GM23338 (cell line): ENCODE measurements around the gene RENBP.

ENCODE experiments used
- CTCF ChIP-seq, 2 experiments: fragments of 200-600 bp in 1 of 2; sonication (generic) in 1 of 2; conservative IDR thresholded peaks; 2 replicates each; pipeline versions ENCODE4 v1.5.1 to v1.6.1; 2016 to 2017; ENCODE audit warnings: antibody characterized with exemption in 2 of 2, low read depth in 2 of 2, mild to moderate bottlenecking in 2 of 2, moderate library complexity in 1 of 2
- ETS1 ChIP-seq: IDR thresholded peaks from 2 replicates; pipeline ENCODE4 v1.6.1; 2016; ENCODE audit warnings: antibody characterized with exemption
- EZH2phosphoT487 ChIP-seq: fragments of 200-600 bp; sonication (generic); IDR thresholded peaks from one replicate; pipeline ENCODE4 v1.8.1; 2018; ENCODE audit warnings: antibody characterized with exemption; ENCODE audit not compliant: unreplicated experiment
- JUNB ChIP-seq: IDR thresholded peaks from one replicate; pipeline ENCODE4 v1.6.1; 2016; ENCODE audit warnings: antibody characterized with exemption; ENCODE audit not compliant: unreplicated experiment
- POLR2AphosphoS5 ChIP-seq: IDR thresholded peaks from 2 replicates; pipeline ENCODE4 v1.6.1; 2016; ENCODE audit warnings: antibody characterized with exemption, low read depth
- ZNF114 ChIP-seq: fragments of 250-450 bp; sonication (Bioruptor Pico); IDR thresholded peaks from 2 replicates; pipeline ENCODE4 v1.5.0; 2020; ENCODE audit warnings: mild to moderate bottlenecking, moderate library complexity
- TF ChIP-seq, protein P1 (sequence below): IDR thresholded peaks from one replicate; pipeline ENCODE4 v1.6.1; 2018; ENCODE audit warnings: antibody characterized with exemption; ENCODE audit not compliant: unreplicated experiment

- TF ChIP-seq POLR2AphosphoS5 (no peak; the same call in 1 of the 2 replicates), CTCF (conservative IDR thresholded peaks at IDR 0.05; ENCODE audit: low read depth in 2 of 2) (no peak), ZNF114 (CRISPR knock-in tag) (no peak), EZH2phosphoT487 (no peak), JUNB (no peak), ETS1 (no peak)
- TF ChIP-seq, protein P1, sequence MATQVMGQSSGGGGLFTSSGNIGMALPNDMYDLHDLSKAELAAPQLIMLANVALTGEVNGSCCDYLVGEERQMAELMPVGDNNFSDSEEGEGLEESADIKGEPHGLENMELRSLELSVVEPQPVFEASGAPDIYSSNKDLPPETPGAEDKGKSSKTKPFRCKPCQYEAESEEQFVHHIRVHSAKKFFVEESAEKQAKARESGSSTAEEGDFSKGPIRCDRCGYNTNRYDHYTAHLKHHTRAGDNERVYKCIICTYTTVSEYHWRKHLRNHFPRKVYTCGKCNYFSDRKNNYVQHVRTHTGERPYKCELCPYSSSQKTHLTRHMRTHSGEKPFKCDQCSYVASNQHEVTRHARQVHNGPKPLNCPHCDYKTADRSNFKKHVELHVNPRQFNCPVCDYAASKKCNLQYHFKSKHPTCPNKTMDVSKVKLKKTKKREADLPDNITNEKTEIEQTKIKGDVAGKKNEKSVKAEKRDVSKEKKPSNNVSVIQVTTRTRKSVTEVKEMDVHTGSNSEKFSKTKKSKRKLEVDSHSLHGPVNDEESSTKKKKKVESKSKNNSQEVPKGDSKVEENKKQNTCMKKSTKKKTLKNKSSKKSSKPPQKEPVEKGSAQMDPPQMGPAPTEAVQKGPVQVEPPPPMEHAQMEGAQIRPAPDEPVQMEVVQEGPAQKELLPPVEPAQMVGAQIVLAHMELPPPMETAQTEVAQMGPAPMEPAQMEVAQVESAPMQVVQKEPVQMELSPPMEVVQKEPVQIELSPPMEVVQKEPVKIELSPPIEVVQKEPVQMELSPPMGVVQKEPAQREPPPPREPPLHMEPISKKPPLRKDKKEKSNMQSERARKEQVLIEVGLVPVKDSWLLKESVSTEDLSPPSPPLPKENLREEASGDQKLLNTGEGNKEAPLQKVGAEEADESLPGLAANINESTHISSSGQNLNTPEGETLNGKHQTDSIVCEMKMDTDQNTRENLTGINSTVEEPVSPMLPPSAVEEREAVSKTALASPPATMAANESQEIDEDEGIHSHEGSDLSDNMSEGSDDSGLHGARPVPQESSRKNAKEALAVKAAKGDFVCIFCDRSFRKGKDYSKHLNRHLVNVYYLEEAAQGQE = no peak
Observed at GRCh38 chrX:153972368-153973126, 28.1 kb upstream of the RENBP start, which contains the start of gene TMEM187.
